K562 (cell line): ENCODE results near the gene POMT2. TPM values are rescaled to one million over a fixed set of nuclear protein-coding genes. Genes with fewer than 3 reads are reported as not detected.

Experiments used
- E2F6 ChIP-seq, 2 experiments: IDR thresholded peaks; 2 replicates each; pipeline ENCODE4 v1.6.1; 2011; ENCODE audit warnings: borderline replicate concordance in 1 of 2, control low read depth in 1 of 2, low read depth in 1 of 2, low read length in 1 of 2, mild to moderate bottlenecking in 1 of 2, mixed read lengths in 1 of 2, moderate library complexity in 1 of 2; ENCODE audit not compliant: insufficient read depth in 1 of 2, insufficient read length in 1 of 2, poor library complexity in 1 of 2, severe bottlenecking in 1 of 2; ENCODE audit errors: extremely low read depth in 1 of 2
- FOXA3 ChIP-seq, 2 experiments: fragments of 450-650 bp in 1 of 2; sonication (generic) in 1 of 2; formaldehyde crosslinking; IDR thresholded peaks in 1 of 2; conservative IDR thresholded peaks in 1 of 2; 2 replicates each; pipeline versions ENCODE4 v1.4.0 to v1.8.0; 2020 to 2022; ENCODE audit warnings: mild to moderate bottlenecking in 2 of 2, missing genetic modification reagents in 1 of 2
- KDM5B ChIP-seq: fragments of 200-600 bp; sonication (generic); IDR thresholded peaks from 2 replicates; pipeline ENCODE4 v1.6.1; 2012; ENCODE audit warnings: low read depth, mild to moderate bottlenecking, moderate library complexity, low read length, control low read depth, inconsistent platforms; ENCODE audit not compliant: insufficient replicate concordance
- MIER1 ChIP-seq: fragments of 450-650 bp; IDR thresholded peaks from 2 replicates; pipeline ENCODE4 v1.6.1; 2016; ENCODE audit warnings: antibody characterized with exemption, mild to moderate bottlenecking, low read depth
- NKRF ChIP-seq: fragments of 450-650 bp; IDR thresholded peaks from 2 replicates; pipeline ENCODE4 v1.6.1; 2016; ENCODE audit warnings: borderline replicate concordance
- RBM25 ChIP-seq: fragments of 200-400 bp; formaldehyde crosslinking; IDR thresholded peaks from 2 replicates; pipeline ENCODE4 v1.6.1; 2018; ENCODE audit warnings: low read length, low read depth, moderate library complexity; ENCODE audit not compliant: severe bottlenecking
- ZNF280A ChIP-seq: fragments of 450-650 bp; IDR thresholded peaks from 2 replicates; pipeline ENCODE4 v1.6.1; 2018; ENCODE audit warnings: mild to moderate bottlenecking, low read depth; ENCODE audit not compliant: partially characterized antibody
- polyA plus RNA-seq, 8 experiments: library from polyadenylated mRNA; depleted of rRNA in 4 of 8; stranded (reverse) in 5 of 8; unstranded in 3 of 8; fragments of >200 nt; fragmentation: Nextera tagmentation in 2 of 8; fragmentation: Illumina TruSeq in 1 of 8; extraction: Ambion mirVana in 2 of 8; extraction: Trizol in 1 of 8; gene quantifications; 2 replicates each; pipeline versions ENCODE4 v1.2.1 to v1.2.3, GENCODE V29; 2011 to 2014; ENCODE audit warnings: inconsistent platforms in 1 of 8, missing spikeins in 1 of 8
- total RNA-seq, 7 experiments: library from RNA; depleted of rRNA in 6 of 7; stranded (reverse); fragments of >200 nt in 6 of 7; fragmentation: Illumina TruSeq in 2 of 7; extraction: Trizol in 2 of 7; gene quantifications; 2 replicates each; pipeline versions ENCODE4 v1.2.1 to v1.2.3, GENCODE V29; 2011 to 2021; ENCODE audit warnings: low replicate concordance in 1 of 7

The POMT2 gene
- total and polyA plus RNA-seq, 9 of the 15 experiments (the other 6 are each of a cell fraction or from before 2014, with no cell fraction given), result 0.39 to 16.6 (median 7.8) TPM

GRCh38 chr14:77320238-77320935 is at the start of gene POMT2 (continued):
- TF ChIP-seq NKRF, result peak; percentile 74; the same call in 1 of the 2 replicates
- peak; percentile 61 for TF ChIP-seq RBM25
- TF ChIP-seq KDM5B, result no peak
- TF ChIP-seq MIER1, result no peak
- TF ChIP-seq FOXA3 (CRISPR knock-in tag; conservative IDR thresholded peaks at IDR 0.05 in 1 of 2, IDR thresholded peaks at IDR 0.05 in 1 of 2), result peak in 1 of 2 experiments; percentile 66; a peak in 2 of 4 replicates
- TF ChIP-seq ZNF280A, result no peak
- TF ChIP-seq E2F6 (IDR thresholded peaks at IDR 0.05; ENCODE audit: borderline replicate concordance in 1 of 2, extremely low read depth in 1 of 2, insufficient read depth in 1 of 2, insufficient read length in 1 of 2, low read depth in 1 of 2, low read length in 1 of 2, poor library complexity in 1 of 2, severe bottlenecking in 1 of 2), result peak; percentile 12 to 92
